Activated CD8-positive, alpha-beta memory T cell treated with anti-CD3 and anti-CD28 coated beads, Interleukin-2, amount 50 U/mL, for 4 hours (primary cell): ENCODE results near the gene SURF4.
"Not testable (repeated sequence)": the region's sequence is repeated elsewhere in the genome, so short reads cannot be mapped to it uniquely, and the experiment has no call there.

Experiments
- DNase-seq: peaks from one replicate; pipeline ENCODE4 v3.0.0-alpha.2; 2020

Gene SURF4

GRCh38 chr9:133397370-133397769 lies 21.5 kb upstream of the SURF4 start:
- no peak for DNase-seq

- DNase-seq = no peak
Observed at GRCh38 chr9:133396952-133397351, 21.1 kb upstream of the SURF4 start.

- DNase-seq = no peak
Observed at GRCh38 chr9:133394687-133395271, 18.9 kb upstream of the SURF4 start.

- no peak for DNase-seq
Observed at GRCh38 chr9:133393399-133393798, 17.5 kb upstream of the SURF4 start.

- not testable (repeated sequence) for DNase-seq
Observed at GRCh38 chr9:133392308-133392707, 16.4 kb upstream of the SURF4 start.

- not testable (repeated sequence) for DNase-seq
Observed at GRCh38 chr9:133391449-133391848, 15.6 kb upstream of the SURF4 start.

- no peak for DNase-seq
Observed at GRCh38 chr9:133390713-133391112, 14.9 kb upstream of the SURF4 start.

GRCh38 chr9:133389562-133389961 lies 13.7 kb upstream of the SURF4 start:
- DNase-seq = no peak

GRCh38 chr9:133389025-133389557 lies 13.2 kb upstream of the SURF4 start:
- no peak for DNase-seq

- DNase-seq = no peak
Observed at GRCh38 chr9:133387680-133388079, 11.8 kb upstream of the SURF4 start.

GRCh38 chr9:133386338-133386737 lies 10.5 kb upstream of the SURF4 start:
- no peak for DNase-seq

- no peak for DNase-seq
Observed at GRCh38 chr9:133385452-133385851, 9.6 kb upstream of the SURF4 start.

GRCh38 chr9:133384736-133385321 lies 9.0 kb upstream of the SURF4 start:
- DNase-seq = no peak

- no peak for DNase-seq
Observed at GRCh38 chr9:133383438-133383837, 7.6 kb upstream of the SURF4 start.

GRCh38 chr9:133382507-133383141 lies 6.8 kb upstream of the SURF4 start:
- DNase-seq = no peak

- DNase-seq = no peak
Observed at GRCh38 chr9:133380734-133381133, 4.9 kb upstream of the SURF4 start.

GRCh38 chr9:133379153-133380086 lies 3.6 kb upstream of the SURF4 start:
- DNase-seq = no peak

GRCh38 chr9:133378408-133378962 lies 2.6 kb upstream of the SURF4 start:
- DNase-seq = no peak

GRCh38 chr9:133377721-133378216 lies 1.9 kb upstream of the SURF4 start:
- DNase-seq = no peak

- not testable (repeated sequence) for DNase-seq
Observed at GRCh38 chr9:133377280-133377679, 1.4 kb upstream of the SURF4 start.

GRCh38 chr9:133375116-133375723 lies 640 bp downstream of the SURF4 start:
- DNase-seq = no peak

GRCh38 chr9:133374612-133375115 lies 1.2 kb downstream of the SURF4 start:
- DNase-seq = no peak
